NCI-H69 (cell line): ENCODE results near the gene ACTN1.
A peak's percentile ranks its signal among the peaks of the same experiment; 100 is the strongest.

Experiments
- DNase-seq: peaks from one replicate; lab custom pipeline; 2025; lab: John Stamatoyannopoulos, UW

ACTN1 gene

GRCh38 chr14:68969278-68970033 is 9.6 kb downstream of the ACTN1 start:
- no peak for DNase-seq

GRCh38 chr14:68968721-68969120 is 10.4 kb downstream of the ACTN1 start:
- DNase-seq = no peak

- DNase-seq = no peak
These were observed 11.1 kb downstream of the ACTN1 start for GRCh38 chr14:68968051-68968450.

- DNase-seq = no peak
These were observed 11.6 kb downstream of the ACTN1 start for GRCh38 chr14:68967459-68967940.

- no peak for DNase-seq
These were observed 12.2 kb downstream of the ACTN1 start for GRCh38 chr14:68966872-68967301.

GRCh38 chr14:68965261-68965761 is 13.8 kb downstream of the ACTN1 start:
- DNase-seq = peak; percentile 40

GRCh38 chr14:68964300-68965093 is 14.6 kb downstream of the ACTN1 start:
- no peak for DNase-seq

- no peak for DNase-seq
These were observed 16.4 kb downstream of the ACTN1 start for GRCh38 chr14:68962681-68963080.

- peak; percentile 81 for DNase-seq
These were observed 17.1 kb downstream of the ACTN1 start for GRCh38 chr14:68961781-68962584.

GRCh38 chr14:68961361-68961760 is 17.7 kb downstream of the ACTN1 start:
- DNase-seq = no peak

- DNase-seq = no peak
These were observed 19.0 kb downstream of the ACTN1 start for GRCh38 chr14:68960123-68960522.

GRCh38 chr14:68959035-68959434 is 20.1 kb downstream of the ACTN1 start:
- no peak for DNase-seq

GRCh38 chr14:68958553-68958952 is 20.5 kb downstream of the ACTN1 start:
- no peak for DNase-seq

- DNase-seq = no peak
These were observed 21.3 kb downstream of the ACTN1 start for GRCh38 chr14:68957775-68958174.

- DNase-seq = no peak
These were observed 22.4 kb downstream of the ACTN1 start for GRCh38 chr14:68956724-68957123.

GRCh38 chr14:68955851-68956179 is 23.3 kb downstream of the ACTN1 start:
- peak; percentile 67 for DNase-seq

- peak; percentile 78 for DNase-seq
These were observed 23.8 kb downstream of the ACTN1 start for GRCh38 chr14:68955164-68955850.

GRCh38 chr14:68953196-68953555 is 25.9 kb downstream of the ACTN1 start:
- DNase-seq = no peak

- peak; percentile 27 for DNase-seq
These were observed 26.4 kb downstream of the ACTN1 start for GRCh38 chr14:68952531-68953195.

GRCh38 chr14:68951800-68952530 is 27.1 kb downstream of the ACTN1 start:
- DNase-seq = no peak
